Gastrocnemius medialis (tissue), 4 donors: Measurements from ENCODE around the gene GPR161.

Experiments used
- CTCF ChIP-seq, 5 experiments: fragments of 450-650 bp in 3 of 5; fragments of 200-600 bp in 2 of 5; sonication (generic) in 2 of 5; IDR thresholded peaks in 4 of 5; conservative IDR thresholded peaks in 1 of 5; 1 replicate in 4 of 5; 2 replicates in 1 of 5; pipeline ENCODE4 v1.5.1; 2016 to 2019; ENCODE audit warnings: antibody characterized with exemption in 5 of 5, mild to moderate bottlenecking in 3 of 5, moderate library complexity in 3 of 5
- POLR2A ChIP-seq, 2 donors: fragments of 450-650 bp; IDR thresholded peaks; one replicate each; pipeline ENCODE4 v1.6.1; 2017; ENCODE audit warnings: antibody characterized with exemption in 2 of 2, mild to moderate bottlenecking in 2 of 2, moderate library complexity in 2 of 2

GRCh38 chr1:168105846-168106245 lies 30.9 kb downstream of the GPR161 start:
- no peak for TF ChIP-seq CTCF (IDR thresholded peaks at IDR 0.05 in 4 of 5, conservative IDR thresholded peaks at IDR 0.05 in 1 of 5)
- TF ChIP-seq POLR2A (IDR thresholded peaks at IDR 0.05) = no peak
